ENCODE results near the gene APOL4. TPM values are rescaled to one million over a fixed set of nuclear protein-coding genes. Genes with fewer than 3 reads are reported as not detected.
"Not testable (repeated sequence)": the region's sequence is repeated elsewhere in the genome, so short reads cannot be mapped to it uniquely, and the experiment has no call there.

APOL4 gene, protein sequence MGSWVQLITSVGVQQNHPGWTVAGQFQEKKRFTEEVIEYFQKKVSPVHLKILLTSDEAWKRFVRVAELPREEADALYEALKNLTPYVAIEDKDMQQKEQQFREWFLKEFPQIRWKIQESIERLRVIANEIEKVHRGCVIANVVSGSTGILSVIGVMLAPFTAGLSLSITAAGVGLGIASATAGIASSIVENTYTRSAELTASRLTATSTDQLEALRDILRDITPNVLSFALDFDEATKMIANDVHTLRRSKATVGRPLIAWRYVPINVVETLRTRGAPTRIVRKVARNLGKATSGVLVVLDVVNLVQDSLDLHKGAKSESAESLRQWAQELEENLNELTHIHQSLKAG
- 1 to 10 TPM; 7.5 to 7.6 TPM for total RNA-seq

DNA sequence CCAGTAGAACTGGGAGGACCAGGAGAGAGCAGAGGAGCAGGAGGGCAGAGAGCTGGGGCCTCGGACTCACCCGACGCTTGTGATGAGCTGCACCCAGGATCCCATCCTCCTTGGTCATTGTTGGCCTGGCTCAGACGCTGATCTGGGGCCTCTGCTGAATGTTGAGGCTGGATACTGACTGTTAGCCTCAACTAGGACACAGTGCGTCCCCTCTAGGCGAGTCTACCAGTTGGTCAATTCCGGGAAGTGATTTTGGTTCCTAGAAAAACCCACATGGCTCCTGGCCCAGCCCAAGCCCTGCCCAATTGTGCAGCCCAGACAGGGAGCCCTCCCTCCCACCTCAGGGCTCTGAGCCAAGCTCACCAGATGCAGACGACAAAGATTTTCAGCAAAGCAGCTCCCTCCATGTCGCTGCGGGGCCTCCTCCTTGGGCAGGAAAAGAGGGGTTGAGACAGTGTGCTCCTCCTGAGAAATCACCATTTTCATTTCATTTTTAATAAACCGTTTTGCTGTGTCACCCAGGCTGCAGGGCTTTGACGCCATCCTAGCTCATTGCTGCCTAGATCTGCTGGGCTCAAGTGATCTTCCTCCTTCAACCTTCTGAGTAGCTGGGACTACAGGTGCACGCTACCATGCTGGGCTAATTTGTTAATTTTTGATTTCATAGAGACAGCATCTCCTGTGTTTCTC lies at the start of gene APOL4:
APOL4 (minus strand) TSS at position 180 of the 690 bp plus-strand sequence; CDS start at position 105, 75 bp downstream.
- Mint-ChIP-seq H3K36me3 (ENCODE audit: low read depth) (peaks cover 6% of the 10 kb centered on the region), H3K27ac (peak within 1 kb of the TSS; percentile 63), H3K27me3 (no peaks in the 10 kb centered on the region), H3K4me1 (peaks cover 61% of the 10 kb centered on the region), H3K9me3 (no peaks in the 10 kb centered on the region), H3K4me3 (peak within 1 kb of the TSS; percentile 60)
- ChIA-PET POLR2A (interaction anchor here (1.2 to 1.6 kb wide), 2 partner anchors 10 to 84 kb away, joined by 4 to 5 read pairs; no protein-coding TSS in a partner anchor), CTCF (interaction anchor here (1.1 to 1.7 kb wide), 5 partner anchors 15 to 136 kb away, joined by 3 to 6 read pairs (median 4); partner anchors contain the start of gene APOL2)
- peak; percentile 34 for DNase-seq

DNA sequence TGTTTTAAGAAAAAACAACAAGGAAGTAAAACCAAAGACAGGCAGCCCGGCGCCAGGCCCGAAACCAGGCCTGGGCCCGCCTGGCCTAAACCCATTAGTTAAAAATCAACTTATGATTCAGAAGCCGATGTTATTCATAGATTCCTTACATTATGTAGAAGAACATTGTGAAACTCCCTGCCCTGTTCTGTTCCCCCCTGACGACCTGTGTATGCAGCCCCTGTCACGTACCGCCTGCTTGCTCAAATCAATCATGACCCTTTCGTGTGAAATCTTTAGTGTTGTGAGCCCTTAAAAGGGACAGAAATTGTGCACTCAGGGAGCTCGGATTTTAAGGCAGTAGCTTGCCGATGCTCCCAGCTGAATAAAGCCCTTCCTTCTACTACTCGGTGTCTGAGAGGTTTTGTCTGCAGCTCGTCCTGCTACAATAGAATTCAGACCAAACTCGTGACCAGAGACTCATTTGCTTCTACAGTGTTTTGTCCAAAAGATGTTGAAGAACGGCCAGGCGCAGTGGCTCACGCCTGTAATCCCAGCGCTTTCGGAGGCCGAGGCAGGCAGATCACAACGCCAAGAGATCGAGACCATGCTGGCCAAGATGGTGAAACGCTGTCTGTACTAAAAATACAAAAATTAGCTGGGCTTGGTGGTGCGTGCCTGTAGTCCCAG lies 48.8 kb upstream of the APOL4 start:
- H3K27ac Mint-ChIP-seq, H3K4me3 Mint-ChIP-seq, POLR2A ChIA-PET, H3K9me3 Mint-ChIP-seq, H3K27me3 Mint-ChIP-seq, DNase-seq: not testable (repeated sequence)
- Mint-ChIP-seq H3K4me1 (peaks cover 35% of the 10 kb centered on the region), H3K36me3 (ENCODE audit: low read depth) (peaks cover 25% of the 10 kb centered on the region)
- CTCF ChIA-PET, result interaction anchor here (0.7 to 6.9 kb wide), 2 partner anchors 11 to 201 kb away, joined by 3 to 65 read pairs; partner anchors contain the start of gene APOL2

- Mint-ChIP-seq H3K27ac (no peak overlapping the region), H3K9me3 (peaks cover 9% of the 10 kb centered on the region), H3K36me3 (ENCODE audit: low read depth) (peaks cover 18% of the 10 kb centered on the region), H3K4me3 (no peak overlapping the region), H3K27me3 (no peaks in the 10 kb centered on the region), H3K4me1 (peaks cover 24% of the 10 kb centered on the region)
- no peak for DNase-seq
- ChIA-PET POLR2A (interaction anchor here (1.0 kb wide), 1 partner anchor 10 kb away, joined by 3 read pairs; the partner anchor contains the start of gene APOL2), CTCF (interaction anchor here (1.1 to 6.9 kb wide), 2 partner anchors 10 to 237 kb away, joined by 3 to 65 read pairs; partner anchors contain the start of gene APOL2)
These were observed 47.6 kb upstream of the APOL4 start for GRCh38 chr22:36249160-36249559.

GRCh38 chr22:36247955-36248354 lies 46.3 kb upstream of the APOL4 start:
- peaks cover 12% of the 10 kb centered on the region for H3K4me1 Mint-ChIP-seq
- peaks cover 3% of the 10 kb centered on the region for H3K27me3 Mint-ChIP-seq
- peaks cover 9% of the 10 kb centered on the region for H3K9me3 Mint-ChIP-seq
- H3K36me3 Mint-ChIP-seq (ENCODE audit: low read depth), result peaks cover 8% of the 10 kb centered on the region
- no peak for DNase-seq
- H3K27ac Mint-ChIP-seq, result no peak overlapping the region
- no peak overlapping the region for H3K4me3 Mint-ChIP-seq
- POLR2A ChIA-PET, result interaction anchor here (1.0 kb wide), 1 partner anchor 9 kb away, joined by 3 read pairs; the partner anchor contains the start of gene APOL2
- CTCF ChIA-PET, result interaction anchor here (1.2 to 6.9 kb wide), 2 partner anchors 9 to 27 kb away, joined by 3 to 65 read pairs; partner anchors contain the start of gene APOL2

GRCh38 chr22:36246718-36247117 lies 45.1 kb upstream of the APOL4 start:
- Mint-ChIP-seq H3K36me3 (ENCODE audit: low read depth) (peaks cover 12% of the 10 kb centered on the region), H3K9me3 (peaks cover 9% of the 10 kb centered on the region), H3K27ac (no peak overlapping the region), H3K4me1 (peaks cover under 1% of the 10 kb centered on the region), H3K27me3 (peaks cover 3% of the 10 kb centered on the region), H3K4me3 (no peak overlapping the region)
- ChIA-PET POLR2A (no interaction called here), CTCF (no interaction called here)
- DNase-seq, result no peak

GRCh38 chr22:36245805-36246356 lies 44.3 kb upstream of the APOL4 start:
- H3K27me3 Mint-ChIP-seq, result peaks cover 3% of the 10 kb centered on the region
- no peak for DNase-seq
- H3K9me3 Mint-ChIP-seq, result peaks cover 9% of the 10 kb centered on the region
- ChIA-PET POLR2A (no interaction called here), CTCF (no interaction called here)
- H3K36me3 Mint-ChIP-seq (ENCODE audit: low read depth), result peaks cover 12% of the 10 kb centered on the region
- no peaks in the 10 kb centered on the region for H3K4me1 Mint-ChIP-seq
- H3K4me3 Mint-ChIP-seq, result no peak overlapping the region
- no peak overlapping the region for H3K27ac Mint-ChIP-seq

GRCh38 chr22:36244522-36245391 lies 43.1 kb upstream of the APOL4 start:
- Mint-ChIP-seq H3K36me3 (ENCODE audit: low read depth) (peaks cover 12% of the 10 kb centered on the region), H3K4me3 (no peak overlapping the region), H3K9me3 (peaks cover 9% of the 10 kb centered on the region), H3K4me1 (peaks cover 6% of the 10 kb centered on the region), H3K27me3 (peaks cover 3% of the 10 kb centered on the region), H3K27ac (no peak overlapping the region)
- ChIA-PET CTCF (no interaction called here), POLR2A (interaction anchor here (2.4 kb wide), 1 partner anchor 8 kb away, joined by 16 read pairs; the partner anchor contains the start of gene APOL1)
- peak; percentile 4 for DNase-seq

DNA sequence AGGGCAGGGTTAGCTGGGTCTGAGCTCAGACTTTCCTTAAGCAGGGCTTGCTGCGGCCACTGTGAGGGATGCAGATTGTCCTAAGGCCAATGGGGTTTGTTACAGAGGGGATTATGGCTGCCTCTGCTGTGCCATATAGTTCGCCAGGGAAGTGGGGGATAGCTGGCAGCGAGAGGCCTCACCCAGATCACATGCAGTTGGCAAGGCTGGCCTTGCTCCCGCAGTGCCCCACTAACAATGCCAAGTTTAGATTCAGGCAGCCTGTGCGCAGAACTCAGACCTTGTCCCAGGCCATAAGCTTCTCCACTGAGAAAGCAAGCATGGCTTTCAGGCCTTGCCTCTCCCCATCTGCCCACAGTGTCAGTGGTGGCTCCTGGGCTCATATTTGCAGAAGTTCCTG lies 42.4 kb upstream of the APOL4 start:
- peaks cover 13% of the 10 kb centered on the region for H3K36me3 Mint-ChIP-seq (ENCODE audit: low read depth)
- DNase-seq, result peak; percentile 9
- H3K4me3 Mint-ChIP-seq, result no peak overlapping the region
- ChIA-PET POLR2A (interaction anchor here (2.4 kb wide), 1 partner anchor 9 kb away, joined by 16 read pairs; the partner anchor contains the start of gene APOL1), CTCF (interaction anchor here (1.0 to 2.6 kb wide), 2 partner anchors 10 to 34 kb away, joined by 3 to 12 read pairs; partner anchors contain the start of gene APOL1)
- peaks cover 9% of the 10 kb centered on the region for H3K9me3 Mint-ChIP-seq
- peaks cover 10% of the 10 kb centered on the region for H3K4me1 Mint-ChIP-seq
- H3K27ac Mint-ChIP-seq, result no peak overlapping the region
- H3K27me3 Mint-ChIP-seq, result peaks cover 3% of the 10 kb centered on the region

DNA sequence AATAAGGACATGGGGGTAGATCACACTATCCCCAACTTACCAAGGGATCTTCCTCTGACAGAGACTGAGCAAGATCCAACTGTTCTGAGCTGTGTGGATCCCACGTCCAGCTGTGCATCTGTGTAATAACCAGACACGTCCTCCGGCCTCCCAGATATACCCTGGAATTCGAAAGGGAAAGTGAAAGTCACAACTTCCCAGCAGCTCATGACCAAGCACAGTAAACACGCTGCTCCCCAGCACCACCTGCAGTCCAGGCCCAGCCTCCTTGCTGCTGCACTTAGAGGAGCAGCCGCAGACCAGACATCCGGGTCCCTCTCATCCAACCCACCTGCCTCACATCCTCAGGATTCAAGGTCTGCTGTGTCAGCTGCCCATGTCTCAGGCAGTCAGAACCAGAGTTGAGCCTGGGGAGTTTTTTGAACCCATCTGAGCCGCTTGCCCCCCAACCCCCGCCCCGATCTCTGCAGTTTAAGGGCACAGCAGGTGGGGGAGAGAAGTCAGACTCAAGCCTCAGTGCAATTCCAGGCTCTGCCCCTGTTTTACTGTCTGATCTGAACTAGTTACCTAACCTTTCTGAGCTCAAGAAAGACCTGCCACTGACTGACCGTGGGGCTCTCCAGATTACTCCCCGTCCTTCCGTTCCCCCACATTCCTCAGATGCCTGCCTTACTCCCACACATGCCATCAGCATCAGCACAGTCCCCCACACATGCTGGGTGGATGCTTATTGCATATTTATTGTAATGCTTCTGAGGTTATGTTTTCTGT lies 38.0 kb upstream of the APOL4 start, which contains the start of gene APOL2:
APOL2 (minus strand) TSS at position 127 of the 771 bp plus-strand sequence. CDS start 6,365 bp downstream, outside the sequence.
- Mint-ChIP-seq H3K27ac (peak within 1 kb of the TSS; percentile 91), H3K36me3 (ENCODE audit: low read depth) (peaks cover 46% of the 10 kb centered on the region), H3K9me3 (peaks cover 8% of the 10 kb centered on the region), H3K4me3 (peak within 1 kb of the TSS; percentile 95), H3K27me3 (peaks cover 3% of the 10 kb centered on the region), H3K4me1 (peaks cover 45% of the 10 kb centered on the region)
- ChIA-PET CTCF (interaction anchor here (0.7 to 3.8 kb wide), 28 partner anchors 10 to 247 kb away, joined by 3 to 65 read pairs (median 5); partner anchors contain the start of genes APOL1, APOL3 and APOL4), POLR2A (interaction anchor here (0.8 to 4.4 kb wide), 15 partner anchors 9 to 591 kb away, joined by 3 to 48 read pairs (median 5); partner anchors contain the start of genes APOL1, APOL3, APOL6 and FOXRED2)
- DNase-seq, result peak; percentile 90

DNA sequence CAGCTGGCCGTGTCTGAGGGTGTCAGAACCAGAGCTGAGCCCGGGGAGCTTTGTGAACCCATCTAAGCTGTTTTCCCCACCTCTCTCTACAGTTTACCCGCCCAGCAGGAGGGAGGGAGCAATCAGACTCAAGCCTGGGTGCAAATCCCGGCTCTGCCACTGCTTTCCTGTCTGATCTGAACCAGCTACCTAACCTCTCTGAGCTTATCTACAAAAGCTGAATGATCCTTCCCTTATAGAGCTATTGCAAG lies 37.5 kb upstream of the APOL4 start:
- ChIA-PET CTCF (interaction anchor here (0.8 to 3.8 kb wide), 27 partner anchors 9 to 247 kb away, joined by 3 to 65 read pairs (median 5); partner anchors contain the start of genes APOL1, APOL3 and APOL4), POLR2A (interaction anchor here (0.8 to 4.4 kb wide), 14 partner anchors 9 to 591 kb away, joined by 3 to 48 read pairs (median 6); partner anchors contain the start of genes APOL1, APOL3, APOL6 and FOXRED2)
- Mint-ChIP-seq H3K27ac (peak overlapping the region; percentile 91), H3K9me3 (peaks cover 8% of the 10 kb centered on the region), H3K4me3 (peak overlapping the region; percentile 95), H3K27me3 (peaks cover 3% of the 10 kb centered on the region), H3K4me1 (peaks cover 50% of the 10 kb centered on the region), H3K36me3 (ENCODE audit: low read depth) (peaks cover 51% of the 10 kb centered on the region)
- DNase-seq, result no peak

Data from activated CD4-positive, alpha-beta memory T cell treated with anti-CD3 and anti-CD28 coated beads, Interleukin-2, amount 10 ng/mL, durations not matched to agents 7 days and 5 days (primary cell).